Anterior cingulate cortex (tissue), 58 donors: ENCODE results near the gene JAGN1.

Source experiments
- DNase-seq, 58 donors: peaks; one replicate each; lab custom pipeline; 2025; lab: John Stamatoyannopoulos, UW

JAGN1 gene

DNA sequence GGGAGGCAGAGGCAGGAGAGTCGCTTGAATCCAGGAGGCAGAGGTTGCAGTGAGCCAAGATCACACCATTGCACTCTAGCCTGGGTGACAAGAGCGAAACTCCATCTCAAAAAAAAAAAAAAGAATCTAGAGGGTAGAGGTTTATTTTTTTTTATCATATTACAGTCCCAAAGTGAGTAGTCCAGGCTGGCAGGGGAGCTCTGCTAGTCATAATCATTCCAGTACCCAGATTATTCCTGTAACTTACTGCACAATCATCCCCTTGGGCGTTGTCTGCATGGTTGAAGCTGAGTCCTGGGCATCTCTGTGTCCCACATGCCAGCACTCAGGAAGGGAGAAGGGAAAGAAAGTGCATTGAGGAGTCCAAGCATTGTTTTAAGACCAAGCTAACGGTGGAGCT lies 51.8 kb downstream of the JAGN1 start:
- no peak for DNase-seq

DNA sequence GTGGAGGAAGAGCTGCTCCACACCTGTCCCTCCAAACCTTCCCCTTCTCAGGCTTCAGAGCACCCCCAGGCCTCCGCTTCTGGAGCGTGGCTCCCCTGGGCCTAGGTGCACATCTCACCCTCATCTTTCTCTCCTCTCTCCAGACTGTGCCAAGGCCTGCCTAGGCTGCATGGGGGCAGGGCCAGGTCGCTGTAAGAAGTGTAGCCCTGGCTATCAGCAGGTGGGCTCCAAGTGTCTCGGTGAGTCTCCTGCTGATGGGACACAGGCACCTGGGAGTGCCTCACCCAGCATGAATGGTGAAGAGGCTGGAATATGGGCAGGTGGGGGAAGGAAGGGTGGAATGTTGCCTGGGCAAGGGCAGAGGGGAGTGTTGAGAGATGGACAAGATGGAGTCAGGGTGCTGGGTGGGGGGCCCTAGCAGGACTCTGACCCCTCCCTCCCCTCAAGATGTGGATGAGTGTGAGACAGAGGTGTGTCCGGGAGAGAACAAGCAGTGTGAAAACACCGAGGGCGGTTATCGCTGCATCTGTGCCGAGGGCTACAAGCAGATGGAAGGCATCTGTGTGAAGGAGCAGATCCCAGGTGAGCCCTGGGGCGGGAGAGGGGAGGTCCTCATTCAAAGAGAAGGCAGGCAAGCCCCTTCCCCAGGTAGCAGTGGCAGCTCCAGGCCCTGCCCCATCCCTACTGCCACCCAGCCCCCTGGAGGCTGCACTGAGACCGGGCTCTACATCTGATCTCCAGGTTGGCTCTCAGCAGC lies 52.7 kb downstream of the JAGN1 start:
- no peak for DNase-seq
